Neural crest cell (in vitro differentiated cells): ENCODE data around the gene CHRD. TPM values are rescaled to one million over a fixed set of nuclear protein-coding genes. Genes with fewer than 3 reads are reported as not detected.

Experiments used
- DNase-seq: peaks from one replicate; pipeline ENCODE4 v3.0.0; 2021; ENCODE audit warnings: low read depth, mixed read lengths, low spot score
- H3K27ac Mint-ChIP-seq: one replicate; pipeline ENCODE4 v1.8.0; 2021; ENCODE audit warnings: mild to moderate bottlenecking, mixed read lengths; ENCODE audit not compliant: unreplicated experiment
- H3K27me3 Mint-ChIP-seq: 2 replicates; pipeline ENCODE4 v1.8.0; 2021; ENCODE audit warnings: low read depth, mild to moderate bottlenecking, mixed read lengths
- H3K36me3 Mint-ChIP-seq: 2 replicates; pipeline ENCODE4 v1.8.0; 2021; ENCODE audit warnings: low read depth, mild to moderate bottlenecking, mixed read lengths
- H3K4me1 Mint-ChIP-seq: 2 replicates; pipeline ENCODE4 v1.8.0; 2021; ENCODE audit warnings: mixed read lengths
- H3K4me3 Mint-ChIP-seq: one replicate; pipeline ENCODE4 v1.8.0; 2021; ENCODE audit warnings: mild to moderate bottlenecking, mixed read lengths
- H3K9me3 Mint-ChIP-seq: 2 replicates; pipeline ENCODE4 v1.8.0; 2021; ENCODE audit warnings: mixed read lengths
- total RNA-seq: library from RNA; stranded (reverse); gene quantifications from 2 replicates; pipeline ENCODE4 v1.2.1, GENCODE V29; 2021
- TF ChIP-seq, protein P1 (sequence below): fragments of 200-600 bp; sonication (generic); conservative IDR thresholded peaks from 2 replicates; pipeline ENCODE4 v1.5.0; 2021; ENCODE audit warnings: antibody characterized with exemption, mild to moderate bottlenecking

Gene CHRD
- total RNA-seq, 1 donor from 2014 or later, result 4.0 TPM

DNA sequence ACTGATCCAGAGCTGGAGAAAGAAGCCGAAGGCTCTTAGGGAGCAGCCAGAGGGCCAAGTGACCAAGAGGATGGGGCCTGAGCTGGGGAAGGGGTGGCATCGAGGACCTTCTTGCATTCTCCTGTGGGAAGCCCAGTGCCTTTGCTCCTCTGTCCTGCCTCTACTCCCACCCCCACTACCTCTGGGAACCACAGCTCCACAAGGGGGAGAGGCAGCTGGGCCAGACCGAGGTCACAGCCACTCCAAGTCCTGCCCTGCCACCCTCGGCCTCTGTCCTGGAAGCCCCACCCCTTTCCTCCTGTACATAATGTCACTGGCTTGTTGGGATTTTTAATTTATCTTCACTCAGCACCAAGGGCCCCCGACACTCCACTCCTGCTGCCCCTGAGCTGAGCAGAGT lies 9.5 kb downstream of the CHRD start:
- Mint-ChIP-seq H3K27me3 (peaks cover 6% of the 10 kb centered on the region), H3K4me1 (no peaks in the 10 kb centered on the region), H3K9me3 (no peaks in the 10 kb centered on the region), H3K27ac (peak overlapping the region; percentile 67), H3K4me3 (no peak overlapping the region), H3K36me3 (no peaks in the 10 kb centered on the region)
- DNase-seq, result no peak
- TF ChIP-seq, protein P1, sequence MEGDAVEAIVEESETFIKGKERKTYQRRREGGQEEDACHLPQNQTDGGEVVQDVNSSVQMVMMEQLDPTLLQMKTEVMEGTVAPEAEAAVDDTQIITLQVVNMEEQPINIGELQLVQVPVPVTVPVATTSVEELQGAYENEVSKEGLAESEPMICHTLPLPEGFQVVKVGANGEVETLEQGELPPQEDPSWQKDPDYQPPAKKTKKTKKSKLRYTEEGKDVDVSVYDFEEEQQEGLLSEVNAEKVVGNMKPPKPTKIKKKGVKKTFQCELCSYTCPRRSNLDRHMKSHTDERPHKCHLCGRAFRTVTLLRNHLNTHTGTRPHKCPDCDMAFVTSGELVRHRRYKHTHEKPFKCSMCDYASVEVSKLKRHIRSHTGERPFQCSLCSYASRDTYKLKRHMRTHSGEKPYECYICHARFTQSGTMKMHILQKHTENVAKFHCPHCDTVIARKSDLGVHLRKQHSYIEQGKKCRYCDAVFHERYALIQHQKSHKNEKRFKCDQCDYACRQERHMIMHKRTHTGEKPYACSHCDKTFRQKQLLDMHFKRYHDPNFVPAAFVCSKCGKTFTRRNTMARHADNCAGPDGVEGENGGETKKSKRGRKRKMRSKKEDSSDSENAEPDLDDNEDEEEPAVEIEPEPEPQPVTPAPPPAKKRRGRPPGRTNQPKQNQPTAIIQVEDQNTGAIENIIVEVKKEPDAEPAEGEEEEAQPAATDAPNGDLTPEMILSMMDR, result no peak

DNA sequence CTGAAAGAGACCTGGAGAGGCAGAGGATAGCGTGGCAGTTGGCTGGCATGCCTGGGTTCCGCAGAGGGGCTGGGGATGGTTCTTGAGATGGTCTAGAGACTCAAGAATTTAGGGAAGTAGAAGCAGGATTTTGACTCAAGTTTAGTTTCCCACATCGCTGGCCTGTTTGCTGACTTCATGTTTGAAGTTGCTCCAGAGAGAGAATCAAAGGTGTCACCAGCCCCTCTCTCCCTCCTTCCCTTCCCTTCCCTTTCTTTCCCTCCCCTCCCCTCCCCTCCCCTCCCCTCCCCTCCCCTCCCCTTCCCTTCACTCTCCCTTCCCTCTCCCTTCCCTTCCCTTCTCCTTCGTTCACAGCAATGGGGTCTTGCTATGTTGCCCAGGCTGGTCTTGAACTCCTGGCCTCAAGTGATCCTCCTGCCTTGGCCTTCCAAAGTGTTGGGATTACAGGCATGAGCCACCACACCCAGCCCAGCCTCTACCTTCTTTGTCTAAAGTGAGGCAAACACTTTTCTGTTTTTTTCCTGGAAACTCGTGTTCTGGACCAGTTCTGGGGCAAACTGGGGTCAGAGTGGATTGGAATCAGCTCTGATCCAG lies 10.2 kb downstream of the CHRD start:
- Mint-ChIP-seq H3K27ac (no peak overlapping the region), H3K4me3 (no peak overlapping the region), H3K9me3 (no peaks in the 10 kb centered on the region), H3K27me3 (peaks cover 6% of the 10 kb centered on the region), H3K36me3 (no peaks in the 10 kb centered on the region), H3K4me1 (no peaks in the 10 kb centered on the region)
- DNase-seq, result no peak
- TF ChIP-seq, protein P1, result no peak

DNA sequence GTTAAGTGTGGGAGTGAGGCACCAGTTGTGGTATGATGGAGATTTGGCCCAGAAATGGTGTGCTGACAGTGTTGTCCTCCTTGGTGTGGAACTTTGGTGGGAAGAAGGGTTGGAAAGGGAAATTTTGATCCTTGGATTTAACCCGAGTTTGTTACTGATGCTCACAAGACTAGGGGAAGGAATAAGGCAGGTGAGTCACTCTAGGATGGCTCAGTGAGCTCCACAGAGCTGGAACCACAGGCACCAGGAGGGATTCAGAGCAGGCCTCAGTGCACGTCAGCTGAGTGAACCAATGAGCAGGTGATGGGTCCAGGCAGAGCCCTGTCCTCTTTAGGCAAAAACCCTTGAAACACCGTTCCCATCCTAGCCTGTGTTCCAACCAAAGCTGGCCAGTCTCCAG lies 11.4 kb downstream of the CHRD start:
- Mint-ChIP-seq H3K36me3 (no peaks in the 10 kb centered on the region), H3K4me3 (no peak overlapping the region), H3K27ac (no peak overlapping the region), H3K9me3 (no peaks in the 10 kb centered on the region), H3K27me3 (peaks cover 6% of the 10 kb centered on the region), H3K4me1 (no peaks in the 10 kb centered on the region)
- no peak for DNase-seq
- TF ChIP-seq, protein P1, result no peak

DNA sequence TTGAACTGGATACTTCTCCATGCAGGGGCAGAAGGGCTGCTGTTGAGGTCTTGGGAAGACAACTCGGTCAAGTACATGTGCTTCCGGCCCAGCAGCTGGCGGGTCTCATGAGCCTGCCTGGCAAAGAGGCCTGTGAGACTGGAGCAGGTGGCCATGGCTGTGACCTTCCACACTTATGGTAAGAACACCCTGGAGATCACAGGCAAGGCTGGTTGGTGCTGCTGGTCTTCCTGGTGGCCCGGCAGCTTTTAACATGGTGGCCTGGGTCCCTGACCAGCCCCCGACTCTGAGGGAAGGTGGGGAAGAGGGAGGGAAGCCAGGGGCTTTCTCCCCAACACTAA lies 15.4 kb downstream of the CHRD start:
- TF ChIP-seq, protein P1, result no peak
- Mint-ChIP-seq H3K4me1 (no peaks in the 10 kb centered on the region), H3K36me3 (no peaks in the 10 kb centered on the region), H3K9me3 (no peaks in the 10 kb centered on the region), H3K27me3 (peaks cover 25% of the 10 kb centered on the region), H3K27ac (no peak overlapping the region), H3K4me3 (no peak overlapping the region)
- no peak for DNase-seq

DNA sequence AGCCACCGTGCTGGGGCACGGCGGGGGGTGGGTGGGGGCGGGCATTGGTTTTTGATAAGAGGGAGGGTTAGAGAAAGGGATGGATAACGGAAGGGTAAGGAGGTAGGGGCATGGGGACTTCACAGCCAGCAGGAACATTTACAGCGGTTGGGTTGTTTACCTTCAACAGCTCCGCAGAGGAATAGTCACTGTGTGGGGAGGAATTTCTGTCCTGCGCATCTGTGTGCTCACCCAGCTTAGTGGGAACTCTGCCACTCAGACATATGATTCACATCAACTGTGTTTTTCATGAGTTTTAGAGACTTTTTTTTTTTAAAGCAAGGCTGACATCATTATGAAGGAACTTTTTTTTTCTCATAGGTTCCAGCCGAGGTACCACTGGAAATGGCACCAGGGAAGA lies 19.6 kb downstream of the CHRD start:
- Mint-ChIP-seq H3K27ac (no peak overlapping the region), H3K36me3 (no peaks in the 10 kb centered on the region), H3K4me3 (no peak overlapping the region), H3K27me3 (peaks cover 45% of the 10 kb centered on the region), H3K4me1 (no peaks in the 10 kb centered on the region), H3K9me3 (no peaks in the 10 kb centered on the region)
- TF ChIP-seq, protein P1, result no peak
- DNase-seq, result no peak
